K562 (cell line): ENCODE measurements around the gene ADAMTS2. TPM values are rescaled to one million over a fixed set of nuclear protein-coding genes. Genes with fewer than 3 reads are reported as not detected.

Experiments
- CREM ChIP-seq: IDR thresholded peaks from 2 replicates; pipeline ENCODE4 v1.6.1; 2014; ENCODE audit warnings: antibody characterized with exemption, low read depth
- FOXA1 ChIP-seq: fragments of 450-650 bp; IDR thresholded peaks from 2 replicates; pipeline ENCODE4 v1.6.1; 2016; ENCODE audit warnings: mild to moderate bottlenecking, borderline replicate concordance
- polyA plus RNA-seq, 8 experiments: library from polyadenylated mRNA; depleted of rRNA in 4 of 8; stranded (reverse) in 5 of 8; unstranded in 3 of 8; fragments of >200 nt; fragmentation: Nextera tagmentation in 2 of 8; fragmentation: Illumina TruSeq in 1 of 8; extraction: Ambion mirVana in 2 of 8; extraction: Trizol in 1 of 8; gene quantifications; 2 replicates each; pipeline versions ENCODE4 v1.2.1 to v1.2.3, GENCODE V29; 2011 to 2014; ENCODE audit warnings: inconsistent platforms in 1 of 8, missing spikeins in 1 of 8
- total RNA-seq, 7 experiments: library from RNA; depleted of rRNA in 6 of 7; stranded (reverse); fragments of >200 nt in 6 of 7; fragmentation: Illumina TruSeq in 2 of 7; extraction: Trizol in 2 of 7; gene quantifications; 2 replicates each; pipeline versions ENCODE4 v1.2.1 to v1.2.3, GENCODE V29; 2011 to 2021; ENCODE audit warnings: low replicate concordance in 1 of 7
- TF ChIP-seq, protein P1 (sequence below): fragments of 450-650 bp; IDR thresholded peaks from 2 replicates; pipeline ENCODE4 v1.6.1; 2017; ENCODE audit warnings: mild to moderate bottlenecking, moderate library complexity
- TF ChIP-seq, protein P2 (sequence below): fragments of 250-450 bp; sonication (Bioruptor Pico); IDR thresholded peaks from 2 replicates; pipeline ENCODE4 v1.5.1; 2021; ENCODE audit warnings: mild to moderate bottlenecking
- TF ChIP-seq, protein P3 (sequence below): sonication (generic); IDR thresholded peaks from 2 replicates; pipeline ENCODE4 v1.6.1; 2016
- TF ChIP-seq, protein P4 (sequence below): sonication (generic); formaldehyde crosslinking; IDR thresholded peaks from 2 replicates; pipeline ENCODE4 v1.8.0; 2023; ENCODE audit warnings: mild to moderate bottlenecking, missing genetic modification reagents
- TF ChIP-seq, protein P5 (sequence below): fragments of 250-450 bp; sonication (Bioruptor Pico); IDR thresholded peaks from 2 replicates; pipeline ENCODE4 v1.4.0; 2020; ENCODE audit warnings: mild to moderate bottlenecking, moderate library complexity

ADAMTS2 gene
- total and polyA plus RNA-seq, 9 of the 15 experiments (the other 6 are each of a cell fraction or from before 2014, with no cell fraction given), result not detected

DNA sequence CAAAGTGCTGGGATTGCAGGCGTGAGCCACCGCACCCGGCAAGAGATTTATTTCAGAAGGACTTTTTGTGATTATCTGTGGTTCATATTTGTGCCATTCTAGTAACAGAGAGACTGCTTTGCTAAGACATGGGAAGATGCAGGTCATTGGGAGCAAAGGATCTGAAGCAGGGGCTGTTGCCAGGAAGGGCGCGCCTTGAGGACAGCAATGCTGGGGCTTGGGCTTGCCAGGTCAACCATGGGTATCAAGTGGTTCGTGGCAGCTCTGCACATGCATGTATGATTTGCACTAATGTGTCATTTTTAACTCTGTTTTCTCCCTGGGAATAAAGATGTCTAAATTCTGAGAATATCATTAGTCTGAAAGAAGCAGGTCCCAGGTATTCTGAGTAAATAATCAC is 17.0 kb downstream of the ADAMTS2 start (continued):
- TF ChIP-seq, protein P1, sequence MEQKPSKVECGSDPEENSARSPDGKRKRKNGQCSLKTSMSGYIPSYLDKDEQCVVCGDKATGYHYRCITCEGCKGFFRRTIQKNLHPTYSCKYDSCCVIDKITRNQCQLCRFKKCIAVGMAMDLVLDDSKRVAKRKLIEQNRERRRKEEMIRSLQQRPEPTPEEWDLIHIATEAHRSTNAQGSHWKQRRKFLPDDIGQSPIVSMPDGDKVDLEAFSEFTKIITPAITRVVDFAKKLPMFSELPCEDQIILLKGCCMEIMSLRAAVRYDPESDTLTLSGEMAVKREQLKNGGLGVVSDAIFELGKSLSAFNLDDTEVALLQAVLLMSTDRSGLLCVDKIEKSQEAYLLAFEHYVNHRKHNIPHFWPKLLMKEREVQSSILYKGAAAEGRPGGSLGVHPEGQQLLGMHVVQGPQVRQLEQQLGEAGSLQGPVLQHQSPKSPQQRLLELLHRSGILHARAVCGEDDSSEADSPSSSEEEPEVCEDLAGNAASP, result no peak
- TF ChIP-seq, protein P2, sequence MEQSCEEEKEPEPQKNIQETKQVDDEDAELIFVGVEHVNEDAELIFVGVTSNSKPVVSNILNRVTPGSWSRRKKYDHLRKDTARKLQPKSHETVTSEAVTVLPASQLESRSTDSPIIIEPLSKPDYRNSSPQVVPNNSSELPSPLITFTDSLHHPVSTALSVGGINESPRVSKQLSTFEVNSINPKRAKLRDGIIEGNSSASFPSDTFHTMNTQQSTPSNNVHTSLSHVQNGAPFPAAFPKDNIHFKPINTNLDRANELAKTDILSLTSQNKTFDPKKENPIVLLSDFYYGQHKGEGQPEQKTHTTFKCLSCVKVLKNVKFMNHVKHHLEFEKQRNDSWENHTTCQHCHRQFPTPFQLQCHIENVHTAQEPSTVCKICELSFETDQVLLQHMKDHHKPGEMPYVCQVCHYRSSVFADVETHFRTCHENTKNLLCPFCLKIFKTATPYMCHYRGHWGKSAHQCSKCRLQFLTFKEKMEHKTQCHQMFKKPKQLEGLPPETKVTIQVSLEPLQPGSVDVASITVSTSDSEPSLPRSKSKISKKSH, result no peak
- TF ChIP-seq, protein P3, sequence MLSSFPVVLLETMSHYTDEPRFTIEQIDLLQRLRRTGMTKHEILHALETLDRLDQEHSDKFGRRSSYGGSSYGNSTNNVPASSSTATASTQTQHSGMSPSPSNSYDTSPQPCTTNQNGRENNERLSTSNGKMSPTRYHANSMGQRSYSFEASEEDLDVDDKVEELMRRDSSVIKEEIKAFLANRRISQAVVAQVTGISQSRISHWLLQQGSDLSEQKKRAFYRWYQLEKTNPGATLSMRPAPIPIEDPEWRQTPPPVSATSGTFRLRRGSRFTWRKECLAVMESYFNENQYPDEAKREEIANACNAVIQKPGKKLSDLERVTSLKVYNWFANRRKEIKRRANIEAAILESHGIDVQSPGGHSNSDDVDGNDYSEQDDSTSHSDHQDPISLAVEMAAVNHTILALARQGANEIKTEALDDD, result no peak
- no peak for TF ChIP-seq FOXA1
- TF ChIP-seq, protein P4, sequence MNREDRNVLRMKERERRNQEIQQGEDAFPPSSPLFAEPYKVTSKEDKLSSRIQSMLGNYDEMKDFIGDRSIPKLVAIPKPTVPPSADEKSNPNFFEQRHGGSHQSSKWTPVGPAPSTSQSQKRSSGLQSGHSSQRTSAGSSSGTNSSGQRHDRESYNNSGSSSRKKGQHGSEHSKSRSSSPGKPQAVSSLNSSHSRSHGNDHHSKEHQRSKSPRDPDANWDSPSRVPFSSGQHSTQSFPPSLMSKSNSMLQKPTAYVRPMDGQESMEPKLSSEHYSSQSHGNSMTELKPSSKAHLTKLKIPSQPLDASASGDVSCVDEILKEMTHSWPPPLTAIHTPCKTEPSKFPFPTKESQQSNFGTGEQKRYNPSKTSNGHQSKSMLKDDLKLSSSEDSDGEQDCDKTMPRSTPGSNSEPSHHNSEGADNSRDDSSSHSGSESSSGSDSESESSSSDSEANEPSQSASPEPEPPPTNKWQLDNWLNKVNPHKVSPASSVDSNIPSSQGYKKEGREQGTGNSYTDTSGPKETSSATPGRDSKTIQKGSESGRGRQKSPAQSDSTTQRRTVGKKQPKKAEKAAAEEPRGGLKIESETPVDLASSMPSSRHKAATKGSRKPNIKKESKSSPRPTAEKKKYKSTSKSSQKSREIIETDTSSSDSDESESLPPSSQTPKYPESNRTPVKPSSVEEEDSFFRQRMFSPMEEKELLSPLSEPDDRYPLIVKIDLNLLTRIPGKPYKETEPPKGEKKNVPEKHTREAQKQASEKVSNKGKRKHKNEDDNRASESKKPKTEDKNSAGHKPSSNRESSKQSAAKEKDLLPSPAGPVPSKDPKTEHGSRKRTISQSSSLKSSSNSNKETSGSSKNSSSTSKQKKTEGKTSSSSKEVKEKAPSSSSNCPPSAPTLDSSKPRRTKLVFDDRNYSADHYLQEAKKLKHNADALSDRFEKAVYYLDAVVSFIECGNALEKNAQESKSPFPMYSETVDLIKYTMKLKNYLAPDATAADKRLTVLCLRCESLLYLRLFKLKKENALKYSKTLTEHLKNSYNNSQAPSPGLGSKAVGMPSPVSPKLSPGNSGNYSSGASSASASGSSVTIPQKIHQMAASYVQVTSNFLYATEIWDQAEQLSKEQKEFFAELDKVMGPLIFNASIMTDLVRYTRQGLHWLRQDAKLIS (CRISPR knock-in tag), result no peak
- no peak for TF ChIP-seq CREM
- TF ChIP-seq, protein P5, sequence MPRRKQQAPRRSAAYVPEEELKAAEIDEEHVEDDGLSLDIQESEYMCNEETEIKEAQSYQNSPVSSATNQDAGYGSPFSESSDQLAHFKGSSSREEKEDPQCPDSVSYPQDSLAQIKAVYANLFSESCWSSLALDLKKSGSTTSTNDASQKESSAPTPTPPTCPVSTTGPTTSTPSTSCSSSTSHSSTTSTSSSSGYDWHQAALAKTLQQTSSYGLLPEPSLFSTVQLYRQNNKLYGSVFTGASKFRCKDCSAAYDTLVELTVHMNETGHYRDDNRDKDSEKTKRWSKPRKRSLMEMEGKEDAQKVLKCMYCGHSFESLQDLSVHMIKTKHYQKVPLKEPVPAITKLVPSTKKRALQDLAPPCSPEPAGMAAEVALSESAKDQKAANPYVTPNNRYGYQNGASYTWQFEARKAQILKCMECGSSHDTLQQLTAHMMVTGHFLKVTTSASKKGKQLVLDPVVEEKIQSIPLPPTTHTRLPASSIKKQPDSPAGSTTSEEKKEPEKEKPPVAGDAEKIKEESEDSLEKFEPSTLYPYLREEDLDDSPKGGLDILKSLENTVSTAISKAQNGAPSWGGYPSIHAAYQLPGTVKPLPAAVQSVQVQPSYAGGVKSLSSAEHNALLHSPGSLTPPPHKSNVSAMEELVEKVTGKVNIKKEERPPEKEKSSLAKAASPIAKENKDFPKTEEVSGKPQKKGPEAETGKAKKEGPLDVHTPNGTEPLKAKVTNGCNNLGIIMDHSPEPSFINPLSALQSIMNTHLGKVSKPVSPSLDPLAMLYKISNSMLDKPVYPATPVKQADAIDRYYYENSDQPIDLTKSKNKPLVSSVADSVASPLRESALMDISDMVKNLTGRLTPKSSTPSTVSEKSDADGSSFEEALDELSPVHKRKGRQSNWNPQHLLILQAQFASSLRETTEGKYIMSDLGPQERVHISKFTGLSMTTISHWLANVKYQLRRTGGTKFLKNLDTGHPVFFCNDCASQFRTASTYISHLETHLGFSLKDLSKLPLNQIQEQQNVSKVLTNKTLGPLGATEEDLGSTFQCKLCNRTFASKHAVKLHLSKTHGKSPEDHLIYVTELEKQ (CRISPR knock-in tag), result no peak
